ENCODE measurements around the gene JPH3.
"Not testable (repeated sequence)": the region's sequence is repeated elsewhere in the genome, so short reads cannot be mapped to it uniquely, and the experiment has no call there.

Gene JPH3

DNA sequence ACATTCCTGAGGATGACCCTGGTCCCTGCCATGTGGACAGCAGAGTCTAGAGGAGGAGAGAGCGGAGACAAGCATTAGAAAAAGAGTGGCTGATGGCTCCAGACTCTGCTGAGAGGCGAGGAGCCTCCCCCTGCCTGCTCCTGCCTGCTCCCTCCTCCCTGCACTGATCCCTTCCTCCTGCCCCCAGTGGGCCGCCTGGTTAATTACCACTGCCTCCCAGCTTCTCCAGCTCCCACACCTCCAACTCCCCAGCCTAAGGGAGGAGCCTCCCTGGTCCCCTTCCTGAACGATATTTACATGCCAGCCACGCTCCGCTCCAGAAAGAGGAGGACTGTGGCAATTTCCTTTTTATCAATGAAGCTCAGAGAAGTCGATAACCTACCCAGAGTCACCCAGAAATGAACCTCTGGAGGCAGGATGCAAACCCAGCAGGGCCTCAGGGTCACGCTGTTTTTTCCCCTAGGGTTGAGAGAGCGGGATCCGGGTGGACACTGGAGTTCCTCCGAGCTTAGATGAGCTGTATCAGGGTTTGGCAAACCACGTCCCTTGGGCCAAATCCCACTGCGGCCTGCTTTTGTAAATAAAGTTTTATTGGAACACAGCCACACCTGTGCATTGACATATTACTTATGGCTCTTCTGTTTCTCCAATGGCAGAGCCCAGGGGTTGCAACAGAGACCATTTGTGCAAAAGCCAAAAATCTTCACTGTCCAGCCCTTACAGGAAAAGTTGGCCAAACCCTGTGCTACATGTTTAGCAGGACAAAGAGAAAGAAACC is 27.1 kb upstream of the JPH3 start:
- DNase-seq = no peak

DNA sequence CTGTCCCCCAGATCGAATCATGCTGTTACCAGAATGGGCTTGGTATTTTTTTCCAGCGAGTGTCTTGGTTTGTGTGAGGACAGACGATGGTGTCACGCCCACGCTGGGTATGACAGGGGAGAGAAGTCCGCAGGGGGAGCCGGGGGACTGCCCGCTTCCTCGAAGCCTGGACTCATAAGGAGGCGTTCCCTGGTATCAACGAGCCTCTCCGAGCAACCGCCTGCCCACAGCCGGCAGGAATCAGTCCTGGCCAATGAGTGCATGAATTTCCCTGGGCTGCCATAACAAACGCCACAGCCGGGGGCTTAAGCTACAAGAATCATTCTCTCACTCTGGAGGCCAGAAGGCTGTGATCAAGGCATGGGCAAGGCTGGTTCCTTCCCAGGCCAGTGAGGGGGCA is 26.1 kb upstream of the JPH3 start:
- no peak for DNase-seq

DNA sequence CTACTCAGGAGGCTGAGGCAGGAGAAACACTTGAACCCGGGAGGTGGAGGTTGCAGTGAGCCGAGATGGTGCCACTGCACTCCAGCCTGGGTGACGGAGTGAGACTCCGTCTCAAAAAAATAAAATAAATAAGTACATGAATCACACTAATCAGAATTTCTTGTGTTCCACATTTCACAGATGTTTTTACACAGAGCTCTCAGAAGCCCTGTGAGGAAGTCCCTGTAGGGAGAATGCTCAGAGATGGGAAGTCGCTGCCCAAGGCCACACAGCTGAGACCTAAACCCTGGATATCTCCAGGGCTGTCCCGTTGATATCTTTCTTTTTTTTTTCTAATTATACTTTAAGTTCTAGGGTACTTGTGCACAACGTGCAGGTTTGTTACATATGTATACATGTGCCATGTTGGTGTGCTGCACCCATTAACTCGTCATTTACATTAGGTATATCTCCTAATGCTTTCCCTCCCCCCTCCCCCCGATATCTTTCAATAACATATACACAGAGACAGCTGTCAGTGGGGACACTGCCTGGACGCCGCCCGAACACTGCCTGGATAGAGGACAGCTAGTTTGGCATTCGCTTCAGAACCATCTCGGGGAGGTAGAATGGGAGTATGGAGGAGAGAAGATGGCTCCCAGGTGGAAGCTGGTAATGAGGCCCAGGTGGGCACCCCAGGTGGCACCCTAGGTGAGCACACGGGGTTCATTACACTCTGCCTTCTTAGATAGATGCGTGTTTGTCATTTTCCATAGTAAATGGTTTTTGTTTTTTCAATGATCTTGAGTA is 24.0 kb upstream of the JPH3 start:
- DNase-seq = not testable (repeated sequence)

DNA sequence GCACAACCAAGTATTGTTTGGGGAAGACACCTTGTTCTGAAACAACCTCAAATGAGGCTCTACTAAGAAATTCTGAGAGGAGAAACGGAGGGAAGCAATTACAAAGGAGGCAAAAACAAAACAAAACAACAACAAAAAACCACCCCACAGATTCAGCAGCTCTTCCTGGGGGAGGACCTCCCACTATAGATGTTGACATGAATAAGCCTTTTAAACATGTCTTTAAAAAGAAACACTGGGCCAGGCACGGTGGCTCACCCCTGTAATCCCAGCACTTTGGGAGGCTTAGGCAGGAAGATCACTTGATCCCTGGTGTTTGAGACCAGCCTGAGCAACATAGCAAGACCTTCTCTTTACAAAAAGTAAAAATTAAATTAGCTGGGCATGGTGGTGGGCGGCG is 22.6 kb upstream of the JPH3 start:
- DNase-seq = no peak

DNA sequence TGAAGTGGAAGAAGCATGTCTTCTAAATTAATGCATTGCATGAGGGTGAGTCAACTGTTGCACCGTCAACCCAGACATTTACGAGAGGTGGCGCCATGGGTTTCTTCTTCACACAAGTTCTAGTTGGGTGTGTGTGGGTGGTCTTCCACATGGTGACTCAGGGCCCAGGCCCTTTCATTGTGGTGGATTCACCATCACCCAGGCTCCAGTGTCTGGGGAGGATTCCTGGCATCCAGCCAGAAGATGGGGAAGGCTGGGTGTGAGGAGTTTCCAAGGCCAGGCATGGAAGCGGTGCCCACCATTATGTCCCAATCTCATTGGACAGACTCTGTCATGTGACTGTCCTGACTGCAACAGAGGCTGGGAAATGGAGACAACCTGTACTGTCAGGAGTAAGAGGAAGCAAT is 21.4 kb upstream of the JPH3 start:
- no peak for DNase-seq

DNA sequence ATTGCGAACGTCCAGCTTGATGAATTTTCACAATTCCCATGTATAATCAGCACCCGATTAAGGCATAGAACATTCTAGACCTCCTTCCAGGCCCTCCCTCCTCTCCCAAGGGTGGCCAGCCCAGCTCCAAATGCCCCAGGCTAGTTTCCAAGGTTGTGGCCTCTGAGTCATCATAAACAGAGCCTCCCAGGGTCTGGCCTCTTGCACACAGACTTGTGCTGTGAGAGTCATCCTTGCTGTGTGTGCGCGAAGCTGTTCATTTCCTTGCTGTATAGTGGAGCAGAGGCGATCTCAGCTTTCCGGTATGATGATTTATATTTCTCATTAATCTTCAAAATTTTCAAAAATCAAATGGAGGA is 20.5 kb upstream of the JPH3 start:
- no peak for DNase-seq

DNA sequence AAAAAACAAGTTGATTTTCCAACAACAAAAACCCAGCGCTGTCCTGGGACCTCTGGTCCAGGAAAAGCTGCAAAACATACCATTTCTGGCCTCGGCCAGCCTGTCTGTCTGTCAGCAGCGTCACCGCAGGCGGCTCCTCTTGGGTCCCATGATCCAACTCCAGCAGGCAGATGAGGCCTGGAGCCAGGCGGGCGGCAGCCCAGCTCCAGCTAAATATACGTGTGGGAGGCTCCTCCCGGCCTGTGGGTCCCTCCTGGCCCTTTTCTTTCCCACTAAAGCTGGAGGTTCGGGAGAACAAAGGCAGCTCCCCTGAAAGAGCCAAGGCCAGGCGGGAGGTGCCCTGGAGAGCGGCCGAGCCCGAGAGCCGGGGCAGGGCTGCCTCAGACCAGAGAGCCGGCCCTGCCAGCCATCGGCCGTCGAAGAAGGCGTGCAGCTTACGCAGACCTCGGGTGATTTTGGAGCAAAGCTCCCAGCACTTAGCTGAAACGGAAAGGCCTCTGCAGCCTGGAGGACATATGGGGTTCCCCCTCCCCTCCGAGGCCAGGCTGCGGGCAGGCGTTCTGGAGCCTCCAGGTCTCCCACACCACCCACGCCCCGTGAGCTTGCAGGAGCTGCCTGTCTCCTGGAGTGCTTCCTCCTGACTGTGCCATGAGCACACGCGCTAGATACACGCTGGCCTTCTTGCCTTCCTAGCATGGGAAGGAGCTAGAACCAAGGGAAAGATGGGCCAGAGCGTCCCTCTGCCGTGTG is 19.9 kb upstream of the JPH3 start:
- DNase-seq = no peak

DNA sequence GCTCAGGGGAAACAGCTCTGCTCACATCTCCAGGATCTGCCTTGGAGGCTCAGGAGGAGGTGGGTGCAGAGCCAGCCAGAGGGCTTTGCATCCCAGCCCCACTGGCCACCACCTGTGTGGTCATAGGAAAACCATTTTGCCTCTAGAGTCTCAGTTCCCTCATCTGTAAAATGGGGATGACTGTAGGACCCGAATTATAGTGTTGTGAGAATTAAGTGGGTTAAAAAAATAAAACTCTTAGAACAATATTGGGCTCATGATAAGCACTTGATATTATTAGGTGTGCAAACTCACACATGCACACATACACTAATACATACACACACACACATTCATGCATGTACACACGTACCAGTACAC is 19.4 kb upstream of the JPH3 start:
- DNase-seq = no peak

DNA sequence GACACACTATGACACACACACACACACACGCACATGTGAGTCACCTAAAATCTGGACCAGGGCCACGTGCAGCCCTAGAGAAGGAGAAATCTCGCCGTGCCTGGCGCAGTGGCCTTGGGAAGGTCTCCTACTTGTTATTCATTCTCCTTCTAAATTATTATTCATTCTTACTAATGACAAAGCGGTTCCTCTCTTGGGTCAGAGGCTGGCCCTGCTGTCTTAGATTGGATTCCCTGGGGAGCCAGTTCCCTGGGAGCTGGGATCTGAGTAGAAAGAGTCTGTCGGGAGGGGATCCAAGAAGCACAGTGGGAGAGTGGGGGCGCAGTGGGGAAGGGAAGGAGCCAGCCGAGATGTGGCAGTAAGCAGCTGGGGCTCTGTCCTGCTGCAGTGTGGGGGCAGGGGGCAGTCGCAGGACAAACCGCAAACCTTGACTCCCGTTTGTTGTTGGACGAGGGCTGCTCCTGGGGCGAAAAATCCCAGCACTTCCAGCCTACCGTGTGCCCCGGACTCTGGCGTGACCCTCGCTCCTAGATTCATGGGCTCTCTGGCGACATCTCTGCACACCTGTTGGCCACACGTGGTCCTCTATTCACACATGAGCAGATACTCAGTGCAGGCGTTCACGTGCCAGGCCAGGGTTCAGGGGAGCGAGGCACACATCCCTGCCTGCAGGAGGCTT is 18.7 kb upstream of the JPH3 start:
- DNase-seq = no peak

DNA sequence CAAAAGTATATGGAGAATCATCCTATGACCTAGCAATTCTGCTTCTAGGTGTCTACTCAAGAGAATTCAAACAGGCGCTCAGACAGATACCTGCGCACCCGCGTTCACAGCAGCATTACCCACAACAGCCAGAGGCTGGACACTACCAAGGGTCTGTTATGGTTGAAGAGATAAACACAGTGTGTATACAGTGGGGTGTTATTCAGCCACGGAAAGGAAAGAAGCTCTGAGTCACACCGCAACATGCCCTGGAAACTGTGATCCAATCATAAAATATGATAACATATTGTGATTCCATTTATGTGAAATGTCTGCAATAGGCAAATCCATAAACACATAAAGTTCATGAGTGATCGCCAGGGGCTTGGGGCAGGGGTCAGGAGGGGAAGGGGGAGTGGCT is 18.0 kb upstream of the JPH3 start:
- DNase-seq = no peak

DNA sequence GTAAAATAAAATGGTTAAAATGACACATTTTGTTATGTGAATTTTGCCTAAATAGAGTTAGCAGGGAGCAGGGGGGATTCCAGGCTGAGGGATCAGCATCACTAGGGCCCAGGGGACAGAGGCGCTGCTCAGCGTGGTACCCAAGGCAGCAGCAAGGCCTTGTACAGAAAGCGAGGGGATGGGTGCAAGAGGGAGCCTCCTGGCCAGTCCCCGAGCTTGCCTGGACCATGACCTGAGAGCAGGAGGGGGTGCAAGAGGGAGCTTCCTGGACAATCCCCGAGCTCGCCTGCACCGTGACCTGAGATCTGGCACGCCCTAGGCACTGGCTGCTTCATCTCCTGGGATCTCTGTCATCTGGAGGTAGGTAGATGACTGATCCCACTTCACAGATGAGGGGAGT is 17.3 kb upstream of the JPH3 start:
- DNase-seq = no peak

DNA sequence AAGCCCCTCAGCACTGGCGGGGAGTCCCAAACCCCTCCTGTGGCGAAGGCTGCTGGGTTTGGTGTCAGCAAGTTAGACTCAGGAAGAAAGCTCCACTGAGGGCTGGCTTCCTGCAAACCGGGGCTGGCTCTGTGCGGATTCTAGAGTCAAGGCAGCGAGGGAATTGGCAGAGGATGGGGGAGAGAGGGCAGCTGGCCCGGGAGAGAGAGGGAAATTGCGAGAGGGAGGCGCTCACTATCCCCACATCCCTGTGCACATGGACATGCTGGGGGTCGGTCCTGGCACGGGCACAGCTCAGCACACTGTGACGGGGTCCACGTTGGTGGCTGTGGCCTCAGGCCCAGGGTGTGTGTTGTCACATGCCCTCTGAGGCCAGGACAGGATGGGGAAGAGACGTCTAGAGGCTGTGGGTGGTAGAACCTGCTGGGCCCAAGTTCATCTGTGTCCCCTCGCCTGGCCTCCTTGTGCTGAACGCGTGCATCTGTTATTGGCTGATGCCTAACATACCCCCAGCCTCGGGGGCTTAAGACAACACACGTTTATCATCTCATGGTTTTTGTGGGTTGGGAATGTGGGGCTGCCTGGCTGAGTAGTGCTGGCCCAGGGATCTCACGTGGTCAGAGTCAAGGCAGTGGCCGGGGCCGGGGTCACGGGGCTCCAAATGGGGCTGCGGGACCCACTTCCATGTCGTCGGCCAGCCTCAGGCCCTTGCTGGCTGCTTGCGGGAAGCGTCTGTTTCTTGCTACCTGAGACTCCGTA is 16.7 kb upstream of the JPH3 start:
- no peak for DNase-seq

DNA sequence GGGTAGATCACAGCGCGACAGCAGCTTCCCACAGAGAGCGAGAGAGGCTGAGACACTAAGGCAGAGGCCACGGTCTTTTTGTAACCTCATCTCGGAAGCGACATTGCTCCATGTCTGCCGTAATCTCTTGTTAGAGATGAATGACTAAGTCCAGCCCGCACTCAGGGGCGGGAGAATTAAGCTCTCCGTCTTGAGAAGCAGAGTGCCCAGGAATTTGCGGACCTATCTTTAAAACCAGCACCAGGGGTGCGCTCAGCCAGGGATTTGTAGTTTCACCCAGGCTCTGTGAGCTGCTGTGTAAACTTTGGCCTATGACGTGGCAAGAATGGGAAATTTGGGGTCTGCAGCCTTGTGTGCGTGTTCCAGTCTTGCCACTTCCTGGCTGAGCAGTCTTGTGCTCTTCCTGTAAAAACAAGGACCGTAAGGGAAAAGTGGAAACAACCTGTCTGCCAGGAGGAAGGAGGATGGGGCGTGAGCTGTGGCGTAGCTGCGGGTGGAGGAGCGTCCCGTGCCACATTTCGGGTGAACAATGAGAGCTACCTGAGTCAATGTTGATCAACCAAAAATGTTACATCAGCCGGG is 16.0 kb upstream of the JPH3 start:
- DNase-seq = no peak

DNA sequence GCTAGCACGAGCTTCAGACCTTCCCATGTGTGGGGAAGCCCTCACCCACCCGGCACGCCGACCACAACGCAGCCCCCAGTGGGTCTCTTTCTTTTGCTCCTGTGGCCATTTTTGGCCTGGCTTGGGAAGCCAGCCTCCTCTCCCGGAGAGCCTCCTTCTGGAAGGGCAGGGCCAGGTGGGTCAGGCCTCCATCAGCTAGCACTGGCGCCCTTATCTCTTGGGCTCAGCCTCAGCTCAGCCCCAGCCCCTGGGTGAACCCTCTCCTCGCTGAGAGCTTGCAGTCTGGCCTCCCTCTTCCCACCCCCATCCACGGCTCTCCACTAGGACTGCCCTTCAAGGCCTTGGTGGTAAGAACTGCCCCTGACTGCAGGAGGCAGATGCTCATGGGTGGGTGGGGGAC is 14.7 kb upstream of the JPH3 start:
- DNase-seq = no peak

DNA sequence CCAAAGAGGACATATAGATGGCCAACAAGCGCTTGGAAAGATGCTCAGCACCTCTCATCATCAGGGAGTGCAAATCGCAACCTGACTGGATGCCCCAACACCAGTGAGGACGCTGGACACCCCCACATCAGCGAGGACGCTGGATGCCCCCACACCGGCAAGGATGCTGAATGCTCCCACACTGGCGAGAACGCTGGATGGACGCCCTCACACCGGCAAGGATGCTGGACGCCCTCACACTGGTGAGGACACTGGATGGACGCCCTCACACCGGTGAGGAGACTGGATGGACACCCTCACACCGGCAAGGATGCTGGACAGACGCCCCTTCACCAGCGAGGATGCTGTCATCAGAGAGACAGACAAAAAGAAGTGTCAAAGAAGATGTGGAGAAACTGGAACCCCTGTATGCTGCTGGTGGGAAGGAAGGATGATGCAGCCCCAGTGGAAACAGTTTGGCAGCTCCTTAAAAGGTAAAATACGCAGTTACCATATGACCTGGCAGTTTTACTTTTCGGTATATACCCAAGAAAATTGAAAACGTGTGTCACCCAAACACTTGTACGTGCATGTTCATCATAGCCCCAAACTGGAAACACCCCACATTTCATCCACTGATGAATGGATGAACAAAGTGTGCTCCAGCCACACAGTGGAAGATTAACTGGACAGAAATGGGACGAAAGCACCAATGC is 10.1 kb upstream of the JPH3 start:
- DNase-seq = no peak

DNA sequence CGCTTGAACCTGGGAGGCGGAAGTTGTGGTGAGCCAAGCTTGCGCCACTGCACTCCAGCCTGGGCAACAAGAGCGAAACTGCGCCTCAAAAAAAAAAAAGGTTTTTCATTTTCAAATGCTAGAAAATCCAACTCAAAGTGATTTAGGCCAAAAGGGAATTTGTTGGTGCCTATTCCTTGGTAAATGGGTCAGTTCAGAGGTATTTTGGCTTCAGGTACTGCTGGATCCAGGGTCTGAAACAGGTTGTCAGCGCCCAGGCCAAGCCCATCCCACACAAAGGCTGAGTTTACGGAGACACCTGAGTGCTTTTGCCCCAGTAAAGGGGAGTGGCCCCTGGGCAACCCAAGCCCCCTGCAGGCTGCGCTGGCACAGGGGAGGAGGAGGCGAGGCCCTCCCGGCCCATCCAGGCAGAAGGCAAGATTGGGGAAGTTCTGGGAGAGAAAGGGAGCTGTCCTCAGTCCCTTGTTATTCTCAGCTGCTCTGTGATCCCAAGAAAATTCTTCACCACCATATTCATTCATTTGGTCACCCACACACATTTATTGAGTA is 8.5 kb upstream of the JPH3 start:
- no peak for DNase-seq

DNA sequence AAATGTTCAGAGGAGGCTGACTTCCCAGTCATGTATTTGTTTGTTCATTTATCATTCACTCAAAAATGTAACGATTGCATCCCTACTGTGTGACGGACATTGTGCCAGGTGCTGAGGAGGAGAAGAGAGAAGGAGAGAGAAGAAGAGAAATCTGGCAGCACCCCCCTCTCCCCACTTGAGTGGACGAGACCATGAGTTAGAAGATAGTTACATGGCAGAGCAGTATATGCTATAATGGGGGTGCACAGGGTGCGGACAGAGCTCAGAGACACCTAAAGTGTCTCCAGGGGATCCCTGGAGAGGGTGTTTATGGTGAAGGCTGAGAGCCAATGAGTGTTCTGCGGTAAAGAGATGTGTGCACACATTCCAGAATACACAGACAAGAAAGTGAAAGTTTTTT is 6.6 kb upstream of the JPH3 start:
- no peak for DNase-seq

DNA sequence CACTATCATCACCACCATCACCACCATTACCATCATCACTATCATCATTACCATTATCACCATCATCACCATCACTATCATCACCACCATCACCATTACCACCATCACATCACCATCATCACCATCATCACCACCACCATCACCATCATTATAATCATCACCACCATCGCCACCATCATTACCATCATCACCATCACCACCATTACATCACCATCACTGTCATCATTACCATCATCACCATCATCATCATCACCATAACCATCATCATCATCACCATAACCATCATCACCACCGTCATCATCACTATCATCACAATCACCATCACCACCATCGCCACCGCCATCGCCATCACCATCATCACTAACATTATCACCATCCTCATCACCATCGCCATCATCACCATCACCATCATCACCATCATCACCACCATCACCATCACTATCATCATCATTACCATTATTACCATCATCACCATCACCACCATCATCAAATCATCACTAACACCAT is 4.9 kb upstream of the JPH3 start:
- DNase-seq = no peak

DNA sequence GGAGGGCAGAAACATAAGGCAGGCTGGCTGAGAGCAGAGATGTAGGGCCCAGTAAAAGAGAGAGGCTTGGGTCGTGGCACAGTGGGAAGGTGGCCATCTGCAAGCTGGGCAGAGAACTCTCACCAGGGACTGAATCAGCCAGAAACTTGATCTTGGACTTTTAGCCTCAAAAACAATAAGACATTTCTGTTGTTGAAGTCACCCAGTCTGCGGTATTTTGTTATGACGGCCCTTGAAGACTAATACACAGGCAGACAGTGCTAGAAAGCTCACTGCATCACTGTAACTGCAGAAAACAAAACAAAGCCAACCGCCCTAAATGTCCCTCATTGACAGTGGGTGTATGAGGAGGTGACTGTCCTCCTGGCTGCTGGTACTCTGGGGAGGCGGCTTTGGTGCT is 3.9 kb upstream of the JPH3 start:
- no peak for DNase-seq

DNA sequence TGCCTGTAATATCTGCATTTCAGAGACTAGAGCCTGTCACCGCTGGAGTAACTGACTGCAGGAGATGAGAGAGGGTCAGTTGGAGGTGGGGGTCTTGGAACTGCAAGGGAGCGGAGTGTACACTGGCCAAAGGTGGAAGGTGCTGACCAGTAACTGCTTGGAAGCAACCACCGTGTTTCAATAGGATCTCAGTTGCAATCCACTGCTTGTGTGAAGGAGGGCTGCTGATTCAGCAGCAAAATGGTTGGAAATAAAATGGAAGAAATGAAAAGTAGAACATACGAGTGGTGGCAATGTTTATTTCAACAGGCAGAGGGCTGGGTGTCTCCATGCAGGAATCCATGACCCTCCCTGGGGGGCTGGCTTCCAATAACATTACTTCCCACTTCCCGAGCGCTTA is 2.1 kb upstream of the JPH3 start:
- DNase-seq = no peak

DNA sequence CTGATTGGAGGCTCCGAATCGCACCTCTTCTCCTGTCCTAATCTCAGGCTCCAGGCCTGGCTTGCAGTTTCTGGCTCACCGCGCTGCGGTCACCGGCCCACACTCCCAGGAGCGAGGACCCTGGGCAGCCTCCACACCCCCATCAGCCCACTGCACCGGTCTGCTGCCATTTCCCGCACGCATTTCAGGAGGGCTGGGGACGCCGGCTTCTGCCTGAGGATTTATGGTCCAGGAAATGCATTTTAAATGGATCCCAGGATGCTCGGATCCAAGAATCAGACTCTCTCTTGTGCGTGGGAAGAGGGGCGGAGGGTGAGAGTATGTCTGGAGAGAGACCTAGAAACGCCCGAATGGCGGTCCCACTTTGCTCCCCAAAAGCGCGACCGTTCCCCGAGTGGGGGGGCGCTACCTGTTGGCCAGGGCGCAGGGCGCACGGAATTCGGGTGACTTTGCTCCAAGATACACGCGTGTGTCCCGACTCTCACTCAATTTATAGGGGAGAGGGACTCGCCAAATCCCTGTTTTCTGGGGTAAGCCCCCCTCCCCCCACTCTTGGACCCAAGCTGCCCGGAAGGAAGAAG is 817 bp upstream of the JPH3 start:
- DNase-seq = no peak

All from activated CD8-positive, alpha-beta memory T cell treated with anti-CD3 and anti-CD28 coated beads for 24 hours (primary cell).